ENCODE measurements around the gene UBL5.

The UBL5 gene

GRCh38 chr19:9865732-9866501 lies 38.2 kb downstream of the UBL5 start:
- DNase-seq (ENCODE audit: low read depth) = no peak
- no peak overlapping the region for H3K4me3 ChIP-seq (ENCODE audit: low read length)
- TF ChIP-seq CTCF (conservative IDR thresholded peaks at IDR 0.05; ENCODE audit: low read length) = no peak

GRCh38 chr19:9868983-9869617 lies 41.4 kb downstream of the UBL5 start:
- DNase-seq (ENCODE audit: low read depth) = peak; percentile 4
- no peak overlapping the region for H3K4me3 ChIP-seq (ENCODE audit: low read length)
- TF ChIP-seq CTCF (conservative IDR thresholded peaks at IDR 0.05; ENCODE audit: low read length) = no peak

- no peak for TF ChIP-seq CTCF (conservative IDR thresholded peaks at IDR 0.05; ENCODE audit: low read length)
- no peak overlapping the region for H3K4me3 ChIP-seq (ENCODE audit: low read length)
Observed at GRCh38 chr19:9871626-9872338, 44.1 kb downstream of the UBL5 start.

GRCh38 chr19:9872618-9873242 lies 45.0 kb downstream of the UBL5 start:
- no peak overlapping the region for H3K4me3 ChIP-seq (ENCODE audit: low read length)
- TF ChIP-seq CTCF (conservative IDR thresholded peaks at IDR 0.05; ENCODE audit: low read length) = no peak

More at GRCh38 chr19:9871626-9872338, 44.1 kb downstream of the UBL5 start:
- no peak for DNase-seq (ENCODE audit: low read depth)

GRCh38 chr19:9875031-9875627 lies 47.4 kb downstream of the UBL5 start:
- H3K4me3 ChIP-seq (ENCODE audit: low read length) = no peak overlapping the region
- TF ChIP-seq CTCF (conservative IDR thresholded peaks at IDR 0.05; ENCODE audit: low read length) = no peak
- no peak for DNase-seq (ENCODE audit: low read depth)

More at GRCh38 chr19:9872618-9873242, 45.0 kb downstream of the UBL5 start:
- DNase-seq (ENCODE audit: low read depth) = no peak

- DNase-seq (ENCODE audit: low read depth) = no peak
Observed at GRCh38 chr19:9875796-9876195, 48.1 kb downstream of the UBL5 start.

More at GRCh38 chr19:9875796-9876195, 48.1 kb downstream of the UBL5 start:
- no peak for TF ChIP-seq CTCF (conservative IDR thresholded peaks at IDR 0.05; ENCODE audit: low read length)
- H3K4me3 ChIP-seq (ENCODE audit: low read length) = no peak overlapping the region

Measured in AG10803 (cell line).